GM12878 (cell line): ENCODE data around the gene PXDC1. TPM values are rescaled to one million over a fixed set of nuclear protein-coding genes. Genes with fewer than 3 reads are reported as not detected.

ENCODE experiments used
- ATAC-seq: fragments of 200-7000 bp; cut with Tn5 transposase; 3 replicates; pipeline ENCODE4 v1.9.1; 2020; ENCODE audit warnings: mild to moderate bottlenecking, moderate library complexity
- BruUV-seq: library from RNA; stranded (reverse); fragments of 400-500 nt; replicated peaks from 2 replicates; lab custom pipeline; 2021; lab: Mats Ljungman, UMichigan
- CTCF ChIA-PET: fragments of 300-600 bp; sonication (Branson Sonifier 250); formaldehyde crosslinking; extraction: SDS; loops from one replicate; lab custom pipeline; 2021; ENCODE audit warnings: inconsistent platforms; lab: Yijun Ruan, JAX
- POLR2A ChIA-PET: fragments of 350-600 bp; formaldehyde crosslinking; extraction: SDS; loops from one replicate; lab custom pipeline; 2021; ENCODE audit warnings: inconsistent platforms; lab: Charles Lee
- RAD21 ChIA-PET: fragments of 300-600 bp; sonication (Branson Sonifier 250); formaldehyde crosslinking; loops from one replicate; lab custom pipeline; 2023; ENCODE audit warnings: antibody characterized with exemption; ENCODE audit not compliant: unreplicated experiment; lab: Charles Lee
- SMC1A ChIA-PET: fragments of 300-600 bp; sonication (Branson Sonifier 250); formaldehyde crosslinking; loops from one replicate; lab custom pipeline; 2023; ENCODE audit not compliant: unreplicated experiment, uncharacterized antibody; lab: Charles Lee
- DNase-seq: peaks from one replicate; pipeline ENCODE4 v3.0.0-alpha.2; 2011; ENCODE audit warnings: low read depth, low spot score
- FAIRE-seq: peaks from 3 replicates; lab custom pipeline; 2011; peaks lifted over from hg19 to GRCh38; lab: Jason Lieb, UNC
- H2AFZ ChIP-seq: 2 replicates; pipeline ENCODE4 v1.6.0; 2011; ENCODE audit warnings: low read depth, low read length, control low read depth; ENCODE audit not compliant: control insufficient read depth
- H3K27ac ChIP-seq: 2 replicates; pipeline ENCODE4 v1.5.1; 2011; ENCODE audit warnings: control low read depth; ENCODE audit not compliant: control insufficient read depth, insufficient read depth
- H3K27me3 ChIP-seq, 2 experiments: replicated peaks in 1 of 2; 2 replicates each; pipeline versions ENCODE4 v1.6.0 to v1.6.1; 2011; ENCODE audit warnings: low read length in 1 of 2; ENCODE audit not compliant: control insufficient read depth in 2 of 2, insufficient read depth in 2 of 2
- H3K36me3 ChIP-seq, 2 experiments: 2 replicates each; pipeline ENCODE4 v1.5.1; 2011; ENCODE audit warnings: low read length in 1 of 2; ENCODE audit not compliant: control insufficient read depth in 2 of 2, insufficient read depth in 2 of 2
- H3K4me1 ChIP-seq: 2 replicates; pipeline ENCODE4 v1.6.1; 2011; ENCODE audit warnings: mild to moderate bottlenecking, low read length, moderate library complexity, mixed read lengths; ENCODE audit not compliant: control insufficient read depth, insufficient read depth
- H3K4me2 ChIP-seq: 2 replicates; pipeline ENCODE4 v1.6.0; 2011; ENCODE audit warnings: control low read depth; ENCODE audit not compliant: control insufficient read depth, insufficient read depth
- H3K4me3 ChIP-seq: fragments of 200-600 bp; sonication (generic); 2 replicates; pipeline ENCODE4 v1.5.1; 2016
- H3K79me2 ChIP-seq: 2 replicates; pipeline ENCODE4 v1.6.0; 2011; ENCODE audit warnings: low read length; ENCODE audit not compliant: control insufficient read depth, insufficient read depth
- H3K9ac ChIP-seq: 2 replicates; pipeline ENCODE4 v1.8.0; 2011; ENCODE audit warnings: low read length, control low read depth, mixed read lengths; ENCODE audit not compliant: control insufficient read depth, insufficient read depth
- H3K9me3 ChIP-seq: replicated peaks from 3 replicates; pipeline ENCODE4 v1.5.1; 2011; ENCODE audit warnings: mild to moderate bottlenecking, low read length; ENCODE audit not compliant: control insufficient read depth, insufficient read depth
- H4K20me1 ChIP-seq: 2 replicates; pipeline ENCODE4 v1.6.0; 2011; ENCODE audit not compliant: control insufficient read depth, insufficient read depth
- EED ChIP-seq: sonication (generic); IDR thresholded peaks from 2 replicates; pipeline ENCODE4 v1.6.1; 2016; ENCODE audit warnings: antibody characterized with exemption, low read depth
- GATAD2B ChIP-seq: fragments of 450-650 bp; conservative IDR thresholded peaks from 2 replicates; pipeline ENCODE4 v1.6.1; 2017; ENCODE audit warnings: low read depth, mild to moderate bottlenecking, moderate library complexity
- HDAC6 ChIP-seq: fragments of 200-600 bp; sonication (generic); IDR thresholded peaks from one replicate; pipeline ENCODE4 v1.8.0; 2017; ENCODE audit warnings: antibody characterized with exemption; ENCODE audit not compliant: unreplicated experiment
- LARP7 ChIP-seq: fragments of 450-650 bp; IDR thresholded peaks from 2 replicates; pipeline ENCODE4 v1.6.1; 2017; ENCODE audit warnings: mild to moderate bottlenecking
- PAX5 ChIP-seq: IDR thresholded peaks from 2 replicates; pipeline ENCODE4 v1.6.1; 2011; ENCODE audit warnings: low read depth, low read length, borderline replicate concordance
- POLR2AphosphoS2 ChIP-seq: IDR thresholded peaks from 2 replicates; pipeline ENCODE4 v1.6.1; 2011; ENCODE audit warnings: low read depth, mild to moderate bottlenecking, low read length, improper control_type of control experiment, moderate library complexity
- POLR2AphosphoS5 ChIP-seq: IDR thresholded peaks from 2 replicates; pipeline ENCODE4 v1.6.1; 2011; ENCODE audit warnings: mild to moderate bottlenecking, low read length, inconsistent platforms
- RAD21 ChIP-seq: IDR thresholded peaks from 2 replicates; pipeline ENCODE4 v1.6.1; 2011; ENCODE audit warnings: mild to moderate bottlenecking, low read depth, low read length, moderate library complexity; ENCODE audit not compliant: insufficient read depth
- SMAD5 ChIP-seq: IDR thresholded peaks from 2 replicates; pipeline ENCODE4 v1.6.1; 2016; ENCODE audit warnings: antibody characterized with exemption, low read depth
- SMC3 ChIP-seq: IDR thresholded peaks from 2 replicates; pipeline ENCODE4 v1.6.1; 2011; ENCODE audit warnings: low read length, improper control_type of control experiment, borderline replicate concordance
- SREBF1 ChIP-seq: IDR thresholded peaks from 2 replicates; pipeline ENCODE4 v1.6.1; 2012; ENCODE audit warnings: mild to moderate bottlenecking, low read length
- SREBF2 ChIP-seq: IDR thresholded peaks from 2 replicates; pipeline ENCODE4 v1.6.1; 2012; ENCODE audit warnings: mild to moderate bottlenecking, low read length
- SUPT20H ChIP-seq: IDR thresholded peaks from 2 replicates; pipeline ENCODE4 v1.6.1; 2011; ENCODE audit warnings: low read depth, mild to moderate bottlenecking, low read length, moderate library complexity, borderline replicate concordance; ENCODE audit not compliant: control insufficient read depth
- YBX1 ChIP-seq: fragments of 450-650 bp; IDR thresholded peaks from 2 replicates; pipeline ENCODE4 v1.6.1; 2016; ENCODE audit warnings: antibody characterized with exemption
- YY1 ChIP-seq: IDR thresholded peaks from 2 replicates; pipeline ENCODE4 v1.6.1; 2011; ENCODE audit warnings: low read depth, mild to moderate bottlenecking, low read length
- ZNF384 ChIP-seq: IDR thresholded peaks from 2 replicates; pipeline ENCODE4 v1.6.1; 2012; ENCODE audit warnings: low read depth, mild to moderate bottlenecking, low read length, improper control_type of control experiment, borderline replicate concordance
- WGBS: methylation state at CpG from one replicate; pipeline ENCODE4 v1.1.6; 2016; ENCODE audit warnings: low lambda C conversion rate; ENCODE audit not compliant: insufficient replicate concordance, insufficient coverage; ENCODE audit errors: missing lambda C conversion rate; 5-methylcytosine and 5-hydroxymethylcytosine counted together
- in situ Hi-C: fragments of 300-500 bp; cut with MboI; formaldehyde crosslinking; loops from 9 replicates; pipeline ENCODE4 v1.14.3; 2018; ENCODE audit warnings: mixed read lengths
- intact Hi-C: fragments of 100-400 bp; cut with micrococcal nuclease; formaldehyde crosslinking; loops from one replicate; pipeline ENCODE4 v1.14.2; 2022; ENCODE audit not compliant: unreplicated experiment
- polyA plus RNA-seq, 11 experiments: library from polyadenylated mRNA; depleted of rRNA in 4 of 11; unstranded in 6 of 11; stranded (reverse) in 5 of 11; fragments of >200 nt; fragmentation: Nextera tagmentation in 4 of 11; fragmentation: Illumina TruSeq in 1 of 11; extraction: Ambion mirVana in 4 of 11; extraction: Trizol in 1 of 11; gene quantifications; 1 replicate in 1 of 11; 2 replicates in 10 of 11; pipeline versions ENCODE4 v1.2.1 to v1.2.3, GENCODE V29; 2011 to 2016; ENCODE audit warnings: inconsistent platforms in 2 of 11, missing spikeins in 2 of 11, low read depth in 1 of 11
- total RNA-seq, 4 experiments: library from RNA; depleted of rRNA in 3 of 4; stranded (reverse); fragments of >200 nt in 3 of 4; fragmentation: Illumina TruSeq in 1 of 4; extraction: Trizol in 1 of 4; gene quantifications; 2 replicates each; pipeline versions ENCODE4 v1.2.1 to v1.2.3, GENCODE V29; 2013 to 2021
- TF ChIP-seq, protein P1 (sequence below): fragments of 150-350 bp; IDR thresholded peaks from 2 replicates; pipeline ENCODE4 v1.6.1; 2014; ENCODE audit warnings: mild to moderate bottlenecking, low read depth, low read length
- TF ChIP-seq, protein P2 (sequence below): fragments of 450-650 bp; IDR thresholded peaks from 2 replicates; pipeline ENCODE4 v1.6.1; 2017; ENCODE audit warnings: mild to moderate bottlenecking

The PXDC1 gene
- total and polyA plus RNA-seq, 10 of the 15 experiments (the other 5 are each of a cell fraction or from before 2014, with no cell fraction given), result 0.03 to 0.72 (median 0.32) TPM; not detected in 2

DNA sequence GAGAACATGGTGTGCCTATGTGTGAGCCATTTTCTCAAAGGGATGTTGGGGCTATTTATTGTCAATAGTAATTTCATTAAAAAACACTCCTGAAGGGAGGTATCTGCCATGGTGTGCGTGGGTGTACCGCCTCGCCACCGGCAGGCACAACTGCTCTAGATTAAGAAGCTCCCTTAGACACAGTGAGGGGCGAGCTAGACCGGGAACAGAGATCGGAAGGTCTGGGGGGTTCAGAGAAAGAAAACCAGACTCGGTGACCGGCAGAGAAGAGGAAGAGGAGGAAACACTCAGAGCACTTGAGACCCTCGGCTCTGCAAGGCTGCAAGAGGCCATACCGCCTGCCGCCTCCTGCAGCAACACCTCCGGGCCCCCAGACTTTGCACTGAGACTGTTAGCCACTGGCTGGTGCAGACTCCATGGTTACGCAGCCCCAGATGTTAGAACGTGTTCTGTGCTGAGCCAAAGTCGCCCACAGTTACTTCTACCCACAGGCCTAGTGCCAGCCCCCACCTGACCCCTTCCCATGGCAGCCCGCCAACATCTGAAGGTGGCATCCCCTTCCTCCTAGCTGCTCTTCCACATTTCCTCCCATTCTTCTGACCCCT lies 18.1 kb downstream of the PXDC1 start (continued):
- TF ChIP-seq YY1, result no peak
- TF ChIP-seq, all 136 proteins: peak for 0

DNA sequence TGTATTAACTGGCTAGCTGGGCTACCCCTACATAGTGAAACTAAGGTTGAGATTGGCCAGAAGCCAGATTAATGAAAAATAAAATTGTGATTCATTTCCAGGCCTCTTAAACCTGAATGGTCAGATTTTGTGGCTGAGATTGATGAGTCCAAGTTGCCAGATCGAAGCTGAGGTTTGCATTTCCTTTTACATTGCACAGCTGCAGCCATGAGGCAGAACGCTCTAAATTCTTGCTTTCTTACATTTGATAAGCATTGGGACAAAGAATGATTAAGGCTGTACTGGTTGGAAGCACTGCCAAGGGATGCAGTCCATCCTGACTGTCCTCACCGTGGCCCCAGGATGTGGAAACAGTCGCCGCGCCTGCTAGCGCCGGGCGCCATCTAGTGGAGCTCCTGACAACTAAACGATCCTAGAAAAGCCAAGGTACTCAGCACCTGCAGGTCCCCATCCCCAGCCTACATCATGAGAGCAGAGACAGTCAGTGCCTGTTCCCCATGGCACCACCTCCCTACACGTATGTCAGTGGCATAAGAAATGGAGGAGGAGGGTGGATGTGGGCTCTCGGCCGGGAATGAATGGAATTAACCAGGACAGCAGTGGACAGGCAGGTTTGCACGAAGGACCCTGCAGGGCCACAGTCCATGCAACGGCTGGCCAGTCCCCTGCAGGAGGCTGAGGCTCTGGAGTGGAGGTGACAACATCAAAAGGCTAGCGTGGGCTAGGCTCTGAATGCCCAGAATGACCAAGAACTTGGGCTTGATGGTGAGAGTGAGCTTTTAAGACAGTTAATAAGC lies 19.0 kb downstream of the PXDC1 start:
- H3K79me2 ChIP-seq, result no peaks in the 10 kb centered on the region
- H3K36me3 ChIP-seq, result no peaks in the 10 kb centered on the region
- no TSS peak for BruUV-seq
- CTCF ChIA-PET, result interaction anchor here (0.5 to 3.1 kb wide), 36 partner anchors 10 to 646 kb away, joined by 3 to 39 read pairs (median 4); no protein-coding TSS in a partner anchor
- H3K4me1 ChIP-seq, result no peaks in the 10 kb centered on the region
- no peak overlapping the region for H2AFZ ChIP-seq
- H3K4me3 ChIP-seq, result no peak overlapping the region
- H4K20me1 ChIP-seq, result no peaks in the 10 kb centered on the region
- H3K9ac ChIP-seq, result no peak overlapping the region
- no peak overlapping the region for H3K27ac ChIP-seq
- no peak for DNase-seq
- H3K9me3 ChIP-seq, result no peaks in the 10 kb centered on the region; the same call in 2 of the 3 replicates
- 22% methylated on average over 16 of the region's 16 CpGs for WGBS
- SMC1A ChIA-PET, result interaction anchor here (0.6 to 3.6 kb wide), 33 partner anchors 10 to 1207 kb away, joined by 3 to 51 read pairs (median 4); partner anchors contain the start of genes PSMG4 and TUBB2A
- POLR2A ChIA-PET, result no interaction called here
- peak; percentile 70 for FAIRE-seq
- ATAC-seq, result peak; percentile 96
- in situ Hi-C loops (loop anchor here (5.0 kb wide), 2 partner anchors 450 to 605 kb away; no protein-coding TSS in a partner anchor), intact Hi-C loops (loop anchor here (1.0 to 5.0 kb wide), 4 partner anchors 275 to 606 kb away; partner anchors contain the start of gene SLC22A23)
- no peak overlapping the region for H3K4me2 ChIP-seq
- RAD21 ChIA-PET, result interaction anchor here (0.6 to 4.8 kb wide), 17 partner anchors 13 to 1006 kb away, joined by 3 to 55 read pairs (median 4); no protein-coding TSS in a partner anchor
- H3K27me3 ChIP-seq, result no peaks in the 10 kb centered on the region
- TF ChIP-seq RAD21, result peak; percentile 92
- TF ChIP-seq GATAD2B, result no peak
- 0 out of 2 replicates have a peak, but pooled peaks have one; percentile 23 for TF ChIP-seq LARP7
- TF ChIP-seq SREBF1, result no peak
- TF ChIP-seq HDAC6, result no peak
- no peak for TF ChIP-seq YBX1
- no peak for TF ChIP-seq POLR2AphosphoS2
- no peak for TF ChIP-seq SUPT20H
- no peak for TF ChIP-seq SMAD5
- peak; percentile 96 for TF ChIP-seq SMC3
- TF ChIP-seq POLR2AphosphoS5, result no peak
- no peak for TF ChIP-seq ZNF384
- peak; percentile 67 for TF ChIP-seq YY1
- TF ChIP-seq PAX5, result no peak
- TF ChIP-seq SREBF2, result no peak
- TF ChIP-seq, protein P1, sequence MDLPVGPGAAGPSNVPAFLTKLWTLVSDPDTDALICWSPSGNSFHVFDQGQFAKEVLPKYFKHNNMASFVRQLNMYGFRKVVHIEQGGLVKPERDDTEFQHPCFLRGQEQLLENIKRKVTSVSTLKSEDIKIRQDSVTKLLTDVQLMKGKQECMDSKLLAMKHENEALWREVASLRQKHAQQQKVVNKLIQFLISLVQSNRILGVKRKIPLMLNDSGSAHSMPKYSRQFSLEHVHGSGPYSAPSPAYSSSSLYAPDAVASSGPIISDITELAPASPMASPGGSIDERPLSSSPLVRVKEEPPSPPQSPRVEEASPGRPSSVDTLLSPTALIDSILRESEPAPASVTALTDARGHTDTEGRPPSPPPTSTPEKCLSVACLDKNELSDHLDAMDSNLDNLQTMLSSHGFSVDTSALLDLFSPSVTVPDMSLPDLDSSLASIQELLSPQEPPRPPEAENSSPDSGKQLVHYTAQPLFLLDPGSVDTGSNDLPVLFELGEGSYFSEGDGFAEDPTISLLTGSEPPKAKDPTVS, result no peak
- no peak for TF ChIP-seq EED
- TF ChIP-seq, protein P2, sequence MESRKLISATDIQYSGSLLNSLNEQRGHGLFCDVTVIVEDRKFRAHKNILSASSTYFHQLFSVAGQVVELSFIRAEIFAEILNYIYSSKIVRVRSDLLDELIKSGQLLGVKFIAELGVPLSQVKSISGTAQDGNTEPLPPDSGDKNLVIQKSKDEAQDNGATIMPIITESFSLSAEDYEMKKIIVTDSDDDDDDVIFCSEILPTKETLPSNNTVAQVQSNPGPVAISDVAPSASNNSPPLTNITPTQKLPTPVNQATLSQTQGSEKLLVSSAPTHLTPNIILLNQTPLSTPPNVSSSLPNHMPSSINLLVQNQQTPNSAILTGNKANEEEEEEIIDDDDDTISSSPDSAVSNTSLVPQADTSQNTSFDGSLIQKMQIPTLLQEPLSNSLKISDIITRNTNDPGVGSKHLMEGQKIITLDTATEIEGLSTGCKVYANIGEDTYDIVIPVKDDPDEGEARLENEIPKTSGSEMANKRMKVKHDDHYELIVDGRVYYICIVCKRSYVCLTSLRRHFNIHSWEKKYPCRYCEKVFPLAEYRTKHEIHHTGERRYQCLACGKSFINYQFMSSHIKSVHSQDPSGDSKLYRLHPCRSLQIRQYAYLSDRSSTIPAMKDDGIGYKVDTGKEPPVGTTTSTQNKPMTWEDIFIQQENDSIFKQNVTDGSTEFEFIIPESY, result no peak
